ENCODE data around the gene N4BP2. TPM values are rescaled to one million over a fixed set of nuclear protein-coding genes. Genes with fewer than 3 reads are reported as not detected.

N4BP2 gene
- total RNA-seq, 1 experiment from 2014 or later = 3.9 TPM

- H3K4me3 ChIP-seq (ENCODE audit: low read length) = peak overlapping the region; percentile 81
- peak overlapping the region; percentile 83 for H2AFZ ChIP-seq (ENCODE audit: low read length)
- H3K9me2 ChIP-seq (replicated peaks; ENCODE audit: low read length) = no peaks in the 10 kb centered on the region
- peaks cover 17% of the 10 kb centered on the region for H3K4me1 ChIP-seq (ENCODE audit: insufficient read depth, low read length)
- H3K27me3 ChIP-seq (ENCODE audit: low read length) = no peaks in the 10 kb centered on the region
- H3F3A ChIP-seq (ENCODE audit: low read length, unreplicated experiment) = no peaks in the 10 kb centered on the region
- no peaks in the 10 kb centered on the region for H3K36me3 ChIP-seq (ENCODE audit: low read depth, low read length)
- intact Hi-C loops (cut with micrococcal nuclease) = loop anchor here (5.0 kb wide), 3 partner anchors 78 to 353 kb away; partner anchors contain the start of gene PDS5A
- peaks cover 19% of the 10 kb centered on the region for H3K79me2 ChIP-seq (ENCODE audit: low read length)
- POLR2A ChIA-PET (ENCODE audit: unreplicated experiment) = interaction anchor here (0.6 kb wide), 1 partner anchor 32 kb away, joined by 3 read pairs; no protein-coding TSS in a partner anchor
- TF ChIP-seq EZH2phosphoT487 (IDR thresholded peaks at IDR 0.05; ENCODE audit: borderline replicate concordance, low read length) = no peak
- no peak for TF ChIP-seq EZH2 (IDR thresholded peaks at IDR 0.05; ENCODE audit: low read length, unreplicated experiment)
- TF ChIP-seq CTCF (conservative IDR thresholded peaks at IDR 0.05; ENCODE audit: low read depth, low read length) = no peak
- H4K20me1 ChIP-seq (ENCODE audit: low read length) = no peaks in the 10 kb centered on the region
- ATAC-seq (no peak), DNase-seq (no peak)
- peak overlapping the region; percentile 88 for H3K27ac ChIP-seq (ENCODE audit: low read length)
- BruUV-seq (replicated peaks) = TSS peak; percentile 74
- H3K9ac ChIP-seq (ENCODE audit: low read length) = peak overlapping the region; percentile 96
- no peaks in the 10 kb centered on the region for H3K9me3 ChIP-seq (ENCODE audit: low read length)
- CTCF ChIA-PET = interaction anchor here (0.6 to 0.7 kb wide), 2 partner anchors 176 to 361 kb away, joined by 3 to 7 read pairs; no protein-coding TSS in a partner anchor
- H3K4me2 ChIP-seq (ENCODE audit: low read length) = peak overlapping the region; percentile 98
Measured at GRCh38 chr4:40055511-40055862, 1.2 kb upstream of the N4BP2 start.

- Histone ChIP-seq H3F3A (ENCODE audit: low read length, unreplicated experiment) (no peaks in the 10 kb centered on the region), H3K9me2 (replicated peaks; ENCODE audit: low read length) (no peaks in the 10 kb centered on the region), H2AFZ (ENCODE audit: low read length) (peak overlapping the region; percentile 83), H3K4me2 (ENCODE audit: low read length) (peak overlapping the region; percentile 98), H3K27ac (ENCODE audit: low read length) (peak overlapping the region; percentile 88), H3K4me3 (ENCODE audit: low read length) (peak overlapping the region; percentile 81), H3K36me3 (ENCODE audit: low read depth, low read length) (no peaks in the 10 kb centered on the region), H3K9me3 (ENCODE audit: low read length) (no peaks in the 10 kb centered on the region), H4K20me1 (ENCODE audit: low read length) (no peaks in the 10 kb centered on the region), H3K9ac (ENCODE audit: low read length) (peak overlapping the region; percentile 96), H3K4me1 (ENCODE audit: insufficient read depth, low read length) (peaks cover 17% of the 10 kb centered on the region), H3K27me3 (ENCODE audit: low read length) (no peaks in the 10 kb centered on the region), H3K79me2 (ENCODE audit: low read length) (peaks cover 19% of the 10 kb centered on the region)
- POLR2A ChIA-PET (ENCODE audit: unreplicated experiment) = interaction anchor here (0.5 to 0.6 kb wide), 2 partner anchors 33 to 70 kb away, joined by 3 to 4 read pairs; no protein-coding TSS in a partner anchor
- peak; percentile 29 for ATAC-seq
- peak; percentile 72 for DNase-seq
- no TSS peak for BruUV-seq (replicated peaks)
- TF ChIP-seq CTCF (conservative IDR thresholded peaks at IDR 0.05; ENCODE audit: low read depth, low read length) = no peak
- TF ChIP-seq EZH2 (IDR thresholded peaks at IDR 0.05; ENCODE audit: low read length, unreplicated experiment) = no peak
- TF ChIP-seq EZH2phosphoT487 (IDR thresholded peaks at IDR 0.05; ENCODE audit: borderline replicate concordance, low read length) = no peak
- intact Hi-C loops (cut with micrococcal nuclease) = loop anchor here (2.0 to 5.0 kb wide), 4 partner anchors 65 to 354 kb away; partner anchors contain the start of gene PDS5A
- CTCF ChIA-PET = interaction anchor here (0.6 to 0.7 kb wide), 2 partner anchors 175 to 360 kb away, joined by 3 to 7 read pairs; no protein-coding TSS in a partner anchor
Measured at GRCh38 chr4:40055863-40056715, 561 bp upstream of the N4BP2 start.

Measured in PC-3 (cell line).